HFF-Myc (cell line): ENCODE measurements around the gene ACOT8.

Experiments
- DNase-seq: peaks from one replicate; pipeline ENCODE4 v3.0.0-alpha.2; 2011; ENCODE audit warnings: low read depth; ENCODE audit errors: extremely low read depth
- H3K4me3 ChIP-seq: replicated peaks from 2 replicates; pipeline ENCODE4 v1.5.1; 2011; ENCODE audit warnings: low read depth, mild to moderate bottlenecking, control low read depth, low read length
- TF ChIP-seq, protein P1 (sequence below): IDR thresholded peaks from 2 replicates; pipeline ENCODE4 v1.5.1; 2012; ENCODE audit warnings: mild to moderate bottlenecking, low read depth, low read length, control low read depth; ENCODE audit errors: missing control alignments

ACOT8 gene

DNA sequence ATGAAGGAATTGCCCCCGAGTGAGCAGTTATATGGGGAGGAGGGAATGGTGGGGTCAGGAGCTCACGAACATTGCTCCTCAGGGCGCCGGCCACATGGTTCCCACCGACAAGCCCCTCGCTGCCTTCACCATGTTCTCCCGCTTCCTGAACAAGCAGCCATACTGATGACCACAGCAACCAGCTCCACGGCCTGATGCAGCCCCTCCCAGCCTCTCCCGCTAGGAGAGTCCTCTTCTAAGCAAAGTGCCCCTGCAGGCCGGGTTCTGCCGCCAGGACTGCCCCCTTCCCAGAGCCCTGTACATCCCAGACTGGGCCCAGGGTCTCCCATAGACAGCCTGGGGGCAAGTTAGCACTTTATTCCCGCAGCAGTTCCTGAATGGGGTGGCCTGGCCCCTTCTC, 41.1 kb upstream of the ACOT8 start:
- TF ChIP-seq, protein P1, sequence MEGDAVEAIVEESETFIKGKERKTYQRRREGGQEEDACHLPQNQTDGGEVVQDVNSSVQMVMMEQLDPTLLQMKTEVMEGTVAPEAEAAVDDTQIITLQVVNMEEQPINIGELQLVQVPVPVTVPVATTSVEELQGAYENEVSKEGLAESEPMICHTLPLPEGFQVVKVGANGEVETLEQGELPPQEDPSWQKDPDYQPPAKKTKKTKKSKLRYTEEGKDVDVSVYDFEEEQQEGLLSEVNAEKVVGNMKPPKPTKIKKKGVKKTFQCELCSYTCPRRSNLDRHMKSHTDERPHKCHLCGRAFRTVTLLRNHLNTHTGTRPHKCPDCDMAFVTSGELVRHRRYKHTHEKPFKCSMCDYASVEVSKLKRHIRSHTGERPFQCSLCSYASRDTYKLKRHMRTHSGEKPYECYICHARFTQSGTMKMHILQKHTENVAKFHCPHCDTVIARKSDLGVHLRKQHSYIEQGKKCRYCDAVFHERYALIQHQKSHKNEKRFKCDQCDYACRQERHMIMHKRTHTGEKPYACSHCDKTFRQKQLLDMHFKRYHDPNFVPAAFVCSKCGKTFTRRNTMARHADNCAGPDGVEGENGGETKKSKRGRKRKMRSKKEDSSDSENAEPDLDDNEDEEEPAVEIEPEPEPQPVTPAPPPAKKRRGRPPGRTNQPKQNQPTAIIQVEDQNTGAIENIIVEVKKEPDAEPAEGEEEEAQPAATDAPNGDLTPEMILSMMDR, result no peak
- no peak overlapping the region for H3K4me3 ChIP-seq
- DNase-seq, result no peak

DNA sequence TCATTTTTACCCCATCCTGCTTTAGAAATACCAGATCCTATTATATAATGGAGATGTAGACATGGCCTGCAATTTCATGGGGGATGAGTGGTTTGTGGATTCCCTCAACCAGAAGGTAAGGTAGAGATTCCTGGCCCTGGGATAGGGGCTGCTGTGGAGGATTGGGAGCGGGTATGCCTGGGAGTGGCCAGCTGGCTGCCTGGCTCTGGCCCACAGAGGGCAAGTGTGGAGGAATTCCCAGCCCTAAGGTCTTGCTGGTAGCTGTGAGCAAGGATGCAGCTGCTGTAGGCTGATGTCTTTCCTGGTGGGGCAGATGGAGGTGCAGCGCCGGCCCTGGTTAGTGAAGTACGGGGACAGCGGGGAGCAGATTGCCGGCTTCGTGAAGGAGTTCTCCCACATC, 40.5 kb upstream of the ACOT8 start:
- no peak for DNase-seq
- no peak overlapping the region for H3K4me3 ChIP-seq
- TF ChIP-seq, protein P1, result no peak

- DNase-seq, result no peak
- H3K4me3 ChIP-seq, result no peak overlapping the region
- TF ChIP-seq, protein P1, result no peak
Observed at GRCh38 chr20:45897289-45897688, 40.1 kb upstream of the ACOT8 start.

DNA sequence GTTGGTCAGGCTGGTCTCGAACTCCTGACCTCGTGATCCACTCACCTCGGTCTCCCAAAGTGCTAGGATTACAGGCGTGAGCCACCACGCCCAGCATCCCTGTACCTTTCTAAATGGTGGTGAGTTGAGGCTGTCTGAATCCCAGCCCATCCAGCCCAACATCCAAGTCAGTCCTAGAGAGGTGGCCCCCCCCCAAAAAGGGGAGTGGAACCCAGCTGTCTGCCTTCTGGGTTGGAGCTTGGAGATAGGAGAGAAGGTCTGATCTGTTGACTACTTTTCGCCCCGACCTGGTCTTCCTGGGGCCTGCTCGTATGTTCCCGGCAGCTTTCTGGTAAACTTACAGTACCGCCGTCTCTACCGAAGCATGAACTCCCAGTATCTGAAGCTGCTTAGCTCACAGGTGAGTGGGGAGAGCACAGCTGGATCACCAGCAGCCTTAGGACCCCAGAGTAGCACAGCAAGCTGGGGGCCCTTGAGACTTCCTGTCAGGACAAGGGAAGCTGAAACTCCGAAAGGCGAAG, 39.5 kb upstream of the ACOT8 start:
- TF ChIP-seq, protein P1, result no peak
- no peak overlapping the region for H3K4me3 ChIP-seq
- DNase-seq, result no peak

DNA sequence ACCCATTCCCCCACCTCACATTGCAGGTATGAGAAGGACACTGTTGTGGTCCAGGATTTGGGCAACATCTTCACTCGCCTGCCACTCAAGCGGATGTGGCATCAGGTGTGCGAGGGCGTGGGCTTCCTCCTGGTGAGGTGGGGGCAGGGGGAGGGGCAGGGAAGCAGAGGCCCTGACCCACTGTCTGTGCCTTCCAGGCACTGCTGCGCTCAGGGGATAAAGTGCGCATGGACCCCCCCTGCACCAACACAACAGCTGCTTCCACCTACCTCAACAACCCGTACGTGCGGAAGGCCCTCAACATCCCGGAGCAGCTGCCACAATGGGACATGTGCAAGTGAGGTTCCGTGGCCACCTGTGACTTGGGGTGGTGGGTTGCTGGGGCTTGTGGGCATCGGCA, 37.6 kb upstream of the ACOT8 start:
- H3K4me3 ChIP-seq, result no peak overlapping the region
- TF ChIP-seq, protein P1, result no peak
- DNase-seq, result no peak

- TF ChIP-seq, protein P1, result no peak
- no peak for DNase-seq
- H3K4me3 ChIP-seq, result no peak overlapping the region
Observed at GRCh38 chr20:45893831-45894230, 36.6 kb upstream of the ACOT8 start.
